Colonic mucosa (tissue), 4 donors: Measurements from ENCODE around the gene MTMR12. TPM values are rescaled to one million over a fixed set of nuclear protein-coding genes. Genes with fewer than 3 reads are reported as not detected.

Experiments
- DNase-seq: peaks from one replicate; pipeline ENCODE4 v3.0.0-alpha.2; 2020
- H3K27ac ChIP-seq: fragments of 200-600 bp; one replicate; pipeline ENCODE4 v1.8.0; 2021
- H3K27me3 ChIP-seq: fragments of 200-600 bp; one replicate; pipeline ENCODE4 v1.8.0; 2021
- H3K36me3 ChIP-seq: fragments of 200-600 bp; one replicate; pipeline ENCODE4 v1.8.0; 2021
- H3K4me1 ChIP-seq: fragments of 200-600 bp; one replicate; pipeline ENCODE4 v1.8.0; 2021; ENCODE audit warnings: mild to moderate bottlenecking
- H3K4me3 ChIP-seq: fragments of 200-600 bp; one replicate; pipeline ENCODE4 v1.8.0; 2021
- H3K9ac ChIP-seq, 2 donors: one replicate each; pipeline ENCODE4 v1.7.0; 2013; ENCODE audit warnings: control low read depth in 2 of 2, low read depth in 2 of 2, low read length in 2 of 2
- H3K9me3 ChIP-seq: fragments of 200-600 bp; one replicate; pipeline ENCODE4 v1.8.0; 2021
- CTCF ChIP-seq: fragments of 200-600 bp; IDR thresholded peaks from one replicate; pipeline ENCODE4 v1.8.0; 2022; ENCODE audit warnings: antibody characterized with exemption, mild to moderate bottlenecking
- intact Hi-C: fragments of 100-400 bp; cut with DNase I; formaldehyde crosslinking; loops from one replicate; pipeline ENCODE4 v1.14.1; 2022
- total RNA-seq, 2 donors: library from RNA; stranded (reverse); fragmentation: NEBNext Ultra II Directional in 1 of 2; extraction: Animal tissue kit (Norgen Biotek cat#: 25700) in 1 of 2; gene quantifications; one replicate each; pipeline ENCODE4 v1.2.1, GENCODE V29; 2021
- donor health status: healthy.
- donor health status: DM: no; HTN: no; CAD: no.
- donor health status: DM: no; HTN: no; CAD: no.

Gene MTMR12
- total RNA-seq, 2 donors from 2014 or later = 23.2 to 23.8 TPM

GRCh38 chr5:32207355-32207634 lies 105.4 kb downstream of the MTMR12 start:
- Histone ChIP-seq H3K4me1 (no peaks in the 10 kb centered on the region), H3K27me3 (no peaks in the 10 kb centered on the region), H3K9me3 (no peaks in the 10 kb centered on the region), H3K36me3 (no peaks in the 10 kb centered on the region), H3K4me3 (no peak overlapping the region), H3K9ac (no peak overlapping the region), H3K27ac (no peak overlapping the region)
- no peak for DNase-seq
- intact Hi-C loops = no loop called here
- TF ChIP-seq CTCF = no peak

GRCh38 chr5:32206509-32207354 lies 106.0 kb downstream of the MTMR12 start:
- no peak for TF ChIP-seq CTCF
- Histone ChIP-seq H3K9ac (no peak overlapping the region), H3K36me3 (no peaks in the 10 kb centered on the region), H3K27ac (no peak overlapping the region), H3K4me3 (no peak overlapping the region), H3K9me3 (no peaks in the 10 kb centered on the region), H3K27me3 (no peaks in the 10 kb centered on the region), H3K4me1 (no peaks in the 10 kb centered on the region)
- no peak for DNase-seq
- intact Hi-C loops = no loop called here

GRCh38 chr5:32206053-32206452 lies 106.7 kb downstream of the MTMR12 start:
- no peak for TF ChIP-seq CTCF
- intact Hi-C loops = no loop called here
- DNase-seq = no peak

GRCh38 chr5:32202394-32202793 lies 110.3 kb downstream of the MTMR12 start:
- H3K27me3 ChIP-seq = no peaks in the 10 kb centered on the region
- H3K4me1 ChIP-seq = no peaks in the 10 kb centered on the region
- TF ChIP-seq CTCF = no peak
- DNase-seq = no peak
- no peaks in the 10 kb centered on the region for H3K9me3 ChIP-seq
- intact Hi-C loops = no loop called here
- H3K4me3 ChIP-seq = no peak overlapping the region
- H3K36me3 ChIP-seq = no peaks in the 10 kb centered on the region
- no peak overlapping the region for H3K9ac ChIP-seq
- no peak overlapping the region for H3K27ac ChIP-seq

More at GRCh38 chr5:32206053-32206452, 106.7 kb downstream of the MTMR12 start:
- Histone ChIP-seq H3K9me3 (no peaks in the 10 kb centered on the region), H3K27ac (no peak overlapping the region), H3K36me3 (no peaks in the 10 kb centered on the region), H3K4me3 (no peak overlapping the region), H3K9ac (no peak overlapping the region), H3K4me1 (no peaks in the 10 kb centered on the region), H3K27me3 (no peaks in the 10 kb centered on the region)

- no peak overlapping the region for H3K9ac ChIP-seq
- H3K9me3 ChIP-seq = no peaks in the 10 kb centered on the region
- H3K27ac ChIP-seq = no peak overlapping the region
- no peak overlapping the region for H3K4me3 ChIP-seq
- H3K4me1 ChIP-seq = no peaks in the 10 kb centered on the region
- H3K36me3 ChIP-seq = no peaks in the 10 kb centered on the region
- TF ChIP-seq CTCF = no peak
- intact Hi-C loops = no loop called here
- no peaks in the 10 kb centered on the region for H3K27me3 ChIP-seq
- no peak for DNase-seq
Measured at GRCh38 chr5:32201122-32201753, 111.5 kb downstream of the MTMR12 start.
